ENCODE measurements around the gene ECE1. TPM values are rescaled to one million over a fixed set of nuclear protein-coding genes. Genes with fewer than 3 reads are reported as not detected.

Gene ECE1
- total and polyA plus RNA-seq, 2 donors (not counting 3 experiments of a cell fraction or from before 2014, with no cell fraction given), result 437 to 562 TPM

DNA sequence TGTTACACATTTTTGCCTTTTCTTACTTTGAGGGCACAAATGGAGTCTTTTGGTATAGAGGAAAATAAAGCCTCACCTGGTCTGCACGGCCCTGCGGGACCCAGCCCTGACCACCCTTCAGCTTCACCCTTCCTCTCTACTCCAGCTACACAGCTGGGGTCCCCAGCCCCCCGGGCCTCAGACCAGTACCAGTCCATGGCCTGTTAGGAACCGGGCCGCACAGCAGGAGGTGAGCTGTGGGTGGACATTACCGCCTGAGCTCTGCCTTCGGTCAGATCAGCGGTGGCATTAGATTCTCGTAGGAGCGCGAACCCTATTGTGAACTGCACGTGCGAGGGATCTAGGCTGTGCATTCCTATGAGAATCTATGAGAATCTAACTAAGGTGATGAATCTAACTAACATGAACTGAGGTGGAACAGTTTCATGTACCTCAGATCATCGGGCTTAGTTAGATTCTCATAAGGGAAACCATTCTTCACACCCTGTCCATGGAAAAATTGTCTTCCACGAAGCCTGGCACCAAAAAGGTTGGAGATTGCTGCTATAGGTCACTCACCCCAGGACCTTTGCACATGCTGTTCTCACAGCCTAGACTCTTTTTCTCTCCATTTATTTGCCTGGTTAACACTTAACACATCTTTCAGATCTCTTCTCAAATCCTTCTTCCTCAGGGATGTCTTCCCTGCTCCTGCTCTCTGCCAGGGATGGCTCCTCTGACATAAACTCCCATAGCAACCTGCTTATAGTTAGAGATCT, 37.5 kb upstream of the ECE1 start:
- Histone ChIP-seq H3K4me3 (replicated peaks in 1 of 3; ENCODE audit: insufficient read depth in 1 of 3, low read depth in 1 of 3, low read length in 3 of 3) (no peak overlapping the region), H3K4me2 (ENCODE audit: insufficient read depth, low read length) (no peak overlapping the region), H3K79me2 (ENCODE audit: control insufficient read depth, insufficient read depth, low read length) (peaks cover 60% of the 10 kb centered on the region), H3K4me1 (ENCODE audit: control insufficient read depth, extremely low read depth, insufficient read depth, low read length) (peaks cover 60% of the 10 kb centered on the region), H3K27me3 (ENCODE audit: control insufficient read depth in 2 of 2, insufficient read depth in 2 of 2, low read length in 2 of 2) (no peaks in the 10 kb centered on the region), H3K9me3 (replicated peaks; ENCODE audit: control insufficient read depth, insufficient read depth, low read length) (no peaks in the 10 kb centered on the region), H3K27ac (ENCODE audit: insufficient read depth, low read depth, low read length) (no peak overlapping the region), H4K20me1 (replicated peaks; ENCODE audit: control insufficient read depth, extremely low read depth, insufficient read depth, low read length) (no peaks in the 10 kb centered on the region), H3K9me1 (replicated peaks; ENCODE audit: control insufficient read depth, extremely low read depth, insufficient read depth, low read length) (no peaks in the 10 kb centered on the region), H3K36me3 (ENCODE audit: control insufficient read depth in 2 of 2, extremely low read depth in 1 of 2, insufficient read depth in 2 of 2, low read length in 2 of 2) (peaks cover 0 to 4% of the 10 kb centered on the region in 2 experiments), H2AFZ (ENCODE audit: low read depth, low read length) (no peak overlapping the region), H3K9ac (replicated peaks; ENCODE audit: extremely low read depth, insufficient read depth, low read length) (no peak overlapping the region)
- DNase-seq (ENCODE audit: low read depth, low spot score) (no peak), FAIRE-seq (peak; percentile 48)
- POLR2A ChIA-PET, result no interaction called here
- intact Hi-C loops (cut with micrococcal nuclease), result no loop called here
- CTCF ChIA-PET, result interaction anchor here (1.2 to 9.1 kb wide), 5 partner anchors 9 to 58 kb away, joined by 3 to 73 read pairs (median 28); no protein-coding TSS in a partner anchor
- BruUV-seq (replicated peaks), result no TSS peak
- dilution Hi-C loops (cut with MboI; ENCODE audit: extremely low pct_ligation_motif_present, low sequenced_read_pairs), result no loop called here
- TF ChIP-seq FOS (IDR thresholded peaks at IDR 0.05; ENCODE audit: borderline replicate concordance, insufficient read depth, low read length), result no peak
- TF ChIP-seq CTCF (IDR thresholded peaks at IDR 0.05; ENCODE audit: extremely low read depth in 1 of 2, insufficient read depth in 1 of 2, low read depth in 1 of 2, low read length in 2 of 2), result no peak

DNA sequence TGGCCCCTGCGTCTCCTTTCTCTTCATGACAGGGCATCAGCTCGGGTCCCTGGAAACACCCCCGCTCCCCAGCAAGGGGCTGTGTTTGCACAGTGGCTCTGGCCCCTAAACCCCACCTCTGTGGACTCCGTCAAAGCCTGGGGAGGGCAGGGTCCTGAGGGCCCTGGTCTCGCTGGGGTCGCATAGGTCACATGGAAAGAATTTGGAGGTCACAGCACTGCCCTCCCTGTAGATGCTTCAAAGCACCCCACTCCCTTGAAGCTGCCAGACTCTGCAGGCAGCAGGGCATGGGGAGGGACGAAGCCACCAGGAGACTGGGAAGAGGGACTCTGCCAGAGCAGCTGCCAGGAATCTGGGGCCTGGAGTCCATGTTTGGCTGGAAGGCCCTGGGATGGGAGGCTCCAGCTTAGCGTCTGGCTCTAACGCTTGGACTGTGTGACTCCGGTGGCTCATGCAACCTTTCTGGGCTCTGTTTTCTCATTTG, 36.6 kb upstream of the ECE1 start:
- peaks cover 64% of the 10 kb centered on the region for H3K4me1 ChIP-seq (ENCODE audit: control insufficient read depth, extremely low read depth, insufficient read depth, low read length)
- H3K9me3 ChIP-seq (replicated peaks; ENCODE audit: control insufficient read depth, insufficient read depth, low read length), result no peaks in the 10 kb centered on the region
- peaks cover 0 to 4% of the 10 kb centered on the region in 2 experiments for H3K36me3 ChIP-seq (ENCODE audit: control insufficient read depth in 2 of 2, extremely low read depth in 1 of 2, insufficient read depth in 2 of 2, low read length in 2 of 2)
- peak overlapping the region; percentile 96 for H3K27ac ChIP-seq (ENCODE audit: insufficient read depth, low read depth, low read length)
- ChIA-PET CTCF (interaction anchor here (1.2 to 9.1 kb wide), 7 partner anchors 10 to 72 kb away, joined by 4 to 73 read pairs (median 33); no protein-coding TSS in a partner anchor), POLR2A (no interaction called here)
- DNase-seq (ENCODE audit: low read depth, low spot score) (no peak), FAIRE-seq (no peak)
- peaks cover 63% of the 10 kb centered on the region for H3K79me2 ChIP-seq (ENCODE audit: control insufficient read depth, insufficient read depth, low read length)
- H3K4me2 ChIP-seq (ENCODE audit: insufficient read depth, low read length), result no peak overlapping the region
- TF ChIP-seq POLR2AphosphoS5 (IDR thresholded peaks at IDR 0.05; ENCODE audit: insufficient read depth, low read depth, low read length) (no peak), FOS (IDR thresholded peaks at IDR 0.05; ENCODE audit: borderline replicate concordance, insufficient read depth, low read length) (no peak), CTCF (IDR thresholded peaks at IDR 0.05; ENCODE audit: extremely low read depth in 1 of 2, insufficient read depth in 1 of 2, low read depth in 1 of 2, low read length in 2 of 2) (no peak), MYC (IDR thresholded peaks at IDR 0.05; ENCODE audit: low read depth, low read length) (no peak), POLR2A (IDR thresholded peaks at IDR 0.05; ENCODE audit: low read depth, low read length) (no peak), GATA2 (IDR thresholded peaks at IDR 0.05; ENCODE audit: insufficient read depth, insufficient read length, low read depth, low read length) (no peak), EZH2 (IDR thresholded peaks at IDR 0.05; ENCODE audit: borderline replicate concordance, low read depth, low read length, severe bottlenecking) (no peak), JUN (IDR thresholded peaks at IDR 0.05; ENCODE audit: borderline replicate concordance, insufficient read depth, insufficient read length, low read depth) (no peak)
- TF ChIP-seq, protein P1, sequence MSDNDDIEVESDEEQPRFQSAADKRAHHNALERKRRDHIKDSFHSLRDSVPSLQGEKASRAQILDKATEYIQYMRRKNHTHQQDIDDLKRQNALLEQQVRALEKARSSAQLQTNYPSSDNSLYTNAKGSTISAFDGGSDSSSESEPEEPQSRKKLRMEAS (IDR thresholded peaks at IDR 0.05; ENCODE audit: insufficient read depth, insufficient read length), result no peak
- H3K4me3 ChIP-seq (replicated peaks in 1 of 3; ENCODE audit: insufficient read depth in 1 of 3, low read depth in 1 of 3, low read length in 3 of 3), result no peak overlapping the region
- H3K27me3 ChIP-seq (ENCODE audit: control insufficient read depth in 2 of 2, insufficient read depth in 2 of 2, low read length in 2 of 2), result no peaks in the 10 kb centered on the region
- no peaks in the 10 kb centered on the region for H3K9me1 ChIP-seq (replicated peaks; ENCODE audit: control insufficient read depth, extremely low read depth, insufficient read depth, low read length)
- no peaks in the 10 kb centered on the region for H4K20me1 ChIP-seq (replicated peaks; ENCODE audit: control insufficient read depth, extremely low read depth, insufficient read depth, low read length)
- no peak overlapping the region for H3K9ac ChIP-seq (replicated peaks; ENCODE audit: extremely low read depth, insufficient read depth, low read length)
- intact Hi-C loops (cut with micrococcal nuclease) (no loop called here), dilution Hi-C loops (cut with MboI; ENCODE audit: extremely low pct_ligation_motif_present, low sequenced_read_pairs) (no loop called here)
- BruUV-seq (replicated peaks), result no TSS peak
- H2AFZ ChIP-seq (ENCODE audit: low read depth, low read length), result no peak overlapping the region
